Tibial nerve (tissue), 4 donors: ENCODE data around the gene EVX2.

Experiments used
- CTCF ChIP-seq, 5 experiments: fragments of 200-600 bp in 3 of 5; fragments of 450-650 bp in 2 of 5; sonication (generic) in 3 of 5; IDR thresholded peaks; one replicate each; pipeline ENCODE4 v1.5.1; 2016 to 2019; ENCODE audit warnings: antibody characterized with exemption in 5 of 5, mild to moderate bottlenecking in 3 of 5, moderate library complexity in 2 of 5
- EP300 ChIP-seq, 2 donors: sonication (generic); formaldehyde crosslinking; IDR thresholded peaks; one replicate each; pipeline ENCODE4 v1.6.1; 2017; ENCODE audit warnings: antibody characterized with exemption in 2 of 2, mild to moderate bottlenecking in 1 of 2
- POLR2A ChIP-seq, 2 donors: fragments of 450-650 bp; IDR thresholded peaks; one replicate each; pipeline ENCODE4 v1.6.1; 2017; ENCODE audit warnings: antibody characterized with exemption in 2 of 2, mild to moderate bottlenecking in 2 of 2, moderate library complexity in 2 of 2

GRCh38 chr2:176133389-176133788 is 49.6 kb upstream of the EVX2 start:
- TF ChIP-seq CTCF (IDR thresholded peaks at IDR 0.05): no peak
- no peak for TF ChIP-seq POLR2A (IDR thresholded peaks at IDR 0.05)
- no peak for TF ChIP-seq EP300 (IDR thresholded peaks at IDR 0.05)
